22Rv1 (cell line): ENCODE measurements around the gene PLRG1.
A peak's percentile ranks its signal among the peaks of the same experiment; 100 is the strongest.

Experiments
- H3K27ac ChIP-seq: fragments of 450-650 bp; 2 replicates; pipeline ENCODE4 v1.5.1; 2017
- CTCF ChIP-seq: fragments of 450-650 bp; IDR thresholded peaks from 2 replicates; pipeline ENCODE4 v1.5.1; 2017; ENCODE audit warnings: mild to moderate bottlenecking
- ZFX ChIP-seq: fragments of 450-650 bp; IDR thresholded peaks from 2 replicates; pipeline ENCODE4 v1.6.1; 2017; ENCODE audit warnings: antibody characterized with exemption, borderline replicate concordance

Gene PLRG1

GRCh38 chr4:154560419-154560801 lies 10.2 kb upstream of the PLRG1 start:
- TF ChIP-seq ZFX = no peak
- TF ChIP-seq CTCF = no peak
- no peak overlapping the region for H3K27ac ChIP-seq

GRCh38 chr4:154559494-154560418 lies 9.6 kb upstream of the PLRG1 start:
- no peak overlapping the region for H3K27ac ChIP-seq
- TF ChIP-seq ZFX = no peak
- peak; percentile 63 for TF ChIP-seq CTCF

GRCh38 chr4:154559141-154559493 lies 8.9 kb upstream of the PLRG1 start:
- H3K27ac ChIP-seq = no peak overlapping the region
- no peak for TF ChIP-seq ZFX
- TF ChIP-seq CTCF = no peak

DNA sequence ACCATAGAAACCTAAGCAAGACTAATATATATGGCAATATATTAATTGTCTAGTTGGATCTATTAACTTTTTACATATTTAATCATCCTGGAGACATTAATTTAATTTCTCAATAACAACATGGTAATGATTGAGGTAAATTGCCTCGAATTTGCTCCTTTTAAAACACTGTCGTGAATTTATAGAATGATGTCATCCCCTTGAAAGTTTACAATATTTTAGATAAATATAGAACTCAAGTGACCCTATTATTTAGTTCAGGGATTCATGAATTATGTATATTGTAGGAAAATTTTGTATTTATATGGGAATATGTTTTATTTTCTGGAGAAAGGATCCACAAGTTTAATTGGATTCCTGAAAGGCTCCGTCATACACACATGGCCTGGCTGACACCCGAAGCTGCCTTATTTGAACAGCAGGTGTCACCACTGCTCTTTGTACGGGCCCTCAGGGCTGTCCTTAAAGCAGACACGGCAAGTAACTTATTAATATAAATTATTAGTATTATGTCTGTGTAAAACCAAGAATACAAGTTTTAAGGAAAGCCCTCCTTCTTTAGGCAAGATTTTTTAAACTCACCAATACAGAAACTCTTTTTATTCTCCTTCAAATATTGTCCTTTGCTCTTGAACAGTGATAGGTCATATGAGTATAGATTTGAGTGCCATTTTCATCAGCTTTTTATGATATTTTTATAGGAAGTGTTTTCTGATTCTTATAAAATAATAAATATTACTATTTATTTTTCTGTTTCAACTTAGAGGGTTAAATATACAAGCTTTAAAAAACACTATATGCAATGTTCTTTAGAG lies 1.9 kb upstream of the PLRG1 start:
- H3K27ac ChIP-seq = no peak overlapping the region
- TF ChIP-seq CTCF (peak; percentile 87), ZFX (no peak)

DNA sequence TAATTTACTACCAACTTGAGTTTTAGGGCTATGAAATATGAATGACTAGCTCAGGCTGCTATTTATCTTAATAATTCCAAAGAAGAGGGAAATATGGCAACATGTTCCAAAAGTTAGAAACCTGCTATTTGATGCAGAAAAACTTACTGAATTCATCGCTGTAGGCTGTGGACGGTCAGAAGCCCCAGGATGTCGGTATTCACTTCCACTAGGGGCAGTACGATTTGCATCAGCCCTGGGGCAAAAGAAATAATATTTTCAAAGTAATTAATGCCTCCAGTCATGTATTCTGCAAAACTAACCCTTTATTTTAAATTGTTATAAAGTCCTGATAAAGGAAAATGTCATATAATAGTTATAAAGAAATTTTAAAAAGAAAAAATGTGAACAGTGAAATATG lies 4.5 kb downstream of the PLRG1 start:
- no peak for TF ChIP-seq ZFX
- TF ChIP-seq CTCF = peak; percentile 10; the same call in 1 of the 2 replicates
- no peak overlapping the region for H3K27ac ChIP-seq

DNA sequence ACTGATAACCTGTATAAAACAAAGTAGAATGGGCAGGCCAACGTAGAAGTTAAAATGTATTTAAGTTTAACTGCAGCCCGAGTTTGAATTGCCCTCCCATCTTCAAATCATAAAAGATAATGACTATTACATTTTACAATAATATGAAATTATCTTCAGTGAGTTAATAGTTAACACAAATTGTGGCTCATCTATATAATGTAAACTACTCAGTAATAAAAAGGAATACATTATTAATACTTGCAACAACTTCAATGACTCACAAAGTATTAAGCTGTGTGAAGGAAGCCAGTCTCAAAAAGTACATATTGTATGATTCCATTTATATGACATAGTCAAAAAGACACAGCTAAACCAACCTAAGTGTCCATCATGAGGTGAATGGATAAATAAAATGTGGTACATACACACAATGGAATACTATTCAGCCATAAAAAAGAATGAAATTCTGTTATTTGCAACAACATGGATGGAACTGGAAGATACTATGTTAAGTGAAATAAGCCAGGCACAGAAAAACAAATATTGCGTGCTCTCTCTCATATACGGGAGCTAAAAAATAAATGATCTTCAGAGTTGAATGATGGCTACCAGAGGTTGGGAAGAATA lies 7.8 kb downstream of the PLRG1 start:
- TF ChIP-seq CTCF = no peak
- TF ChIP-seq ZFX = no peak

More for the DNA sequence above, 7.8 kb downstream of the PLRG1 start:
- no peak overlapping the region for H3K27ac ChIP-seq
